Activated CD4-positive, alpha-beta T cell treated with anti-CD3 and anti-CD28 coated beads, Interleukin-2, amount 10 ng/mL, durations not matched to agents 24 days and 14 days (primary cell): ENCODE data around the gene KIF15. TPM values are rescaled to one million over a fixed set of nuclear protein-coding genes. Genes with fewer than 3 reads are reported as not detected.
A peak's percentile ranks its signal among the peaks of the same experiment; 100 is the strongest.
"Not testable (repeated sequence)": the region's sequence is repeated elsewhere in the genome, so short reads cannot be mapped to it uniquely, and the experiment has no call there.

ENCODE experiments used
- DNase-seq: peaks from one replicate; pipeline ENCODE4 v3.0.0; 2022
- H3K27ac Mint-ChIP-seq: one replicate; pipeline ENCODE4 v1.8.0; 2022; ENCODE audit warnings: mild to moderate bottlenecking, mixed read lengths
- H3K27me3 Mint-ChIP-seq: one replicate; pipeline ENCODE4 v1.8.0; 2022; ENCODE audit warnings: mixed read lengths
- H3K36me3 Mint-ChIP-seq: one replicate; pipeline ENCODE4 v1.8.0; 2022; ENCODE audit warnings: low read depth, mild to moderate bottlenecking, mixed read lengths
- H3K4me1 Mint-ChIP-seq: one replicate; pipeline ENCODE4 v1.8.0; 2021; ENCODE audit warnings: mixed read lengths
- H3K4me3 Mint-ChIP-seq: one replicate; pipeline ENCODE4 v1.8.0; 2022; ENCODE audit warnings: mild to moderate bottlenecking, moderate library complexity, mixed read lengths
- H3K9me3 Mint-ChIP-seq: one replicate; pipeline ENCODE4 v1.8.0; 2021; ENCODE audit warnings: mixed read lengths
- intact Hi-C: fragments of 100-400 bp; cut with micrococcal nuclease; formaldehyde crosslinking; loops from one replicate; pipeline ENCODE4 v1.15.1; 2023
- total RNA-seq: library from RNA; stranded (reverse); gene quantifications from 2 replicates; pipeline ENCODE4 v1.2.3, GENCODE V29; 2022

Gene KIF15
- total RNA-seq, 1 donor from 2014 or later: 26.5 TPM

- DNase-seq: no peak
- H3K4me3 Mint-ChIP-seq: no peak overlapping the region
- no peak overlapping the region for H3K27ac Mint-ChIP-seq
- intact Hi-C loops: no loop called here
- H3K9me3 Mint-ChIP-seq: no peaks in the 10 kb centered on the region
- H3K27me3 Mint-ChIP-seq: no peaks in the 10 kb centered on the region
- H3K36me3 Mint-ChIP-seq: peaks cover 60% of the 10 kb centered on the region
- H3K4me1 Mint-ChIP-seq: no peaks in the 10 kb centered on the region
Observed at GRCh38 chr3:44782891-44783290, 21.3 kb downstream of the KIF15 start.

GRCh38 chr3:44795197-44795596 is 33.6 kb downstream of the KIF15 start:
- H3K36me3 Mint-ChIP-seq: peaks cover 47% of the 10 kb centered on the region
- H3K27ac Mint-ChIP-seq: no peak overlapping the region
- intact Hi-C loops: no loop called here

GRCh38 chr3:44802011-44802410 is 40.4 kb downstream of the KIF15 start:
- Mint-ChIP-seq H3K27ac (no peak overlapping the region), H3K4me3 (no peak overlapping the region), H3K36me3 (peaks cover 46% of the 10 kb centered on the region), H3K4me1 (no peaks in the 10 kb centered on the region), H3K9me3 (no peaks in the 10 kb centered on the region), H3K27me3 (no peaks in the 10 kb centered on the region)
- DNase-seq: no peak
- intact Hi-C loops: no loop called here

More at GRCh38 chr3:44795197-44795596, 33.6 kb downstream of the KIF15 start:
- H3K4me1 Mint-ChIP-seq: no peaks in the 10 kb centered on the region
- no peaks in the 10 kb centered on the region for H3K27me3 Mint-ChIP-seq
- H3K4me3 Mint-ChIP-seq: no peak overlapping the region
- no peak for DNase-seq
- no peaks in the 10 kb centered on the region for H3K9me3 Mint-ChIP-seq

- no peak overlapping the region for H3K4me3 Mint-ChIP-seq
- no peaks in the 10 kb centered on the region for H3K9me3 Mint-ChIP-seq
- no peaks in the 10 kb centered on the region for H3K27me3 Mint-ChIP-seq
- no peak overlapping the region for H3K27ac Mint-ChIP-seq
- intact Hi-C loops: no loop called here
- DNase-seq: no peak
- H3K36me3 Mint-ChIP-seq: peaks cover 44% of the 10 kb centered on the region
- H3K4me1 Mint-ChIP-seq: no peaks in the 10 kb centered on the region
Observed at GRCh38 chr3:44803298-44803697, 41.7 kb downstream of the KIF15 start.

GRCh38 chr3:44805960-44806359 is 44.4 kb downstream of the KIF15 start:
- DNase-seq: no peak
- no peaks in the 10 kb centered on the region for H3K27me3 Mint-ChIP-seq
- intact Hi-C loops: no loop called here
- no peaks in the 10 kb centered on the region for H3K9me3 Mint-ChIP-seq
- no peaks in the 10 kb centered on the region for H3K4me1 Mint-ChIP-seq
- H3K27ac Mint-ChIP-seq: no peak overlapping the region
- H3K4me3 Mint-ChIP-seq: no peak overlapping the region
- H3K36me3 Mint-ChIP-seq: peaks cover 44% of the 10 kb centered on the region

GRCh38 chr3:44814751-44815150 is 53.2 kb downstream of the KIF15 start:
- Mint-ChIP-seq H3K4me3 (no peak overlapping the region), H3K27ac (no peak overlapping the region), H3K9me3 (peaks cover 23% of the 10 kb centered on the region), H3K36me3 (peaks cover 69% of the 10 kb centered on the region), H3K4me1 (no peaks in the 10 kb centered on the region), H3K27me3 (no peaks in the 10 kb centered on the region)
- intact Hi-C loops: no loop called here
- DNase-seq: no peak

GRCh38 chr3:44816334-44816733 is 54.7 kb downstream of the KIF15 start:
- H3K27me3 Mint-ChIP-seq, H3K4me3 Mint-ChIP-seq, DNase-seq, H3K4me1 Mint-ChIP-seq, intact Hi-C loops, H3K27ac Mint-ChIP-seq: not testable (repeated sequence)
- peaks cover 71% of the 10 kb centered on the region for H3K36me3 Mint-ChIP-seq
- H3K9me3 Mint-ChIP-seq: peaks cover 23% of the 10 kb centered on the region

GRCh38 chr3:44821206-44821605 is 59.6 kb downstream of the KIF15 start:
- DNase-seq, H3K4me3 Mint-ChIP-seq, H3K27ac Mint-ChIP-seq, intact Hi-C loops, H3K4me1 Mint-ChIP-seq, H3K27me3 Mint-ChIP-seq: not testable (repeated sequence)
- Mint-ChIP-seq H3K9me3 (peaks cover 27% of the 10 kb centered on the region), H3K36me3 (peaks cover 75% of the 10 kb centered on the region)

GRCh38 chr3:44825264-44825925 is 63.8 kb downstream of the KIF15 start:
- intact Hi-C loops: no loop called here
- H3K4me1 Mint-ChIP-seq: peaks cover 1% of the 10 kb centered on the region
- no peak overlapping the region for H3K4me3 Mint-ChIP-seq
- peaks cover 57% of the 10 kb centered on the region for H3K36me3 Mint-ChIP-seq
- no peak overlapping the region for H3K27ac Mint-ChIP-seq
- no peaks in the 10 kb centered on the region for H3K27me3 Mint-ChIP-seq
- peaks cover 5% of the 10 kb centered on the region for H3K9me3 Mint-ChIP-seq
- no peak for DNase-seq

GRCh38 chr3:44827196-44827595 is 65.6 kb downstream of the KIF15 start:
- no peak for DNase-seq
- H3K9me3 Mint-ChIP-seq: peaks cover 9% of the 10 kb centered on the region
- H3K36me3 Mint-ChIP-seq: peaks cover 61% of the 10 kb centered on the region
- intact Hi-C loops: no loop called here
- no peak overlapping the region for H3K4me3 Mint-ChIP-seq
- peaks cover 1% of the 10 kb centered on the region for H3K4me1 Mint-ChIP-seq
- H3K27ac Mint-ChIP-seq: no peak overlapping the region
- no peaks in the 10 kb centered on the region for H3K27me3 Mint-ChIP-seq

- H3K4me1 Mint-ChIP-seq: no peaks in the 10 kb centered on the region
Observed at GRCh38 chr3:44831232-44831631, 69.6 kb downstream of the KIF15 start.

GRCh38 chr3:44832032-44832431 is 70.4 kb downstream of the KIF15 start:
- intact Hi-C loops: no loop called here
- peaks cover 16% of the 10 kb centered on the region for H3K9me3 Mint-ChIP-seq
- H3K4me1 Mint-ChIP-seq: no peaks in the 10 kb centered on the region
- H3K27me3 Mint-ChIP-seq: no peaks in the 10 kb centered on the region
- H3K4me3 Mint-ChIP-seq: no peak overlapping the region
- peaks cover 62% of the 10 kb centered on the region for H3K36me3 Mint-ChIP-seq
- H3K27ac Mint-ChIP-seq: peak overlapping the region; percentile 58
- DNase-seq: no peak

More at GRCh38 chr3:44831232-44831631, 69.6 kb downstream of the KIF15 start:
- H3K36me3 Mint-ChIP-seq: peaks cover 58% of the 10 kb centered on the region
- H3K4me3 Mint-ChIP-seq: no peak overlapping the region
- H3K9me3 Mint-ChIP-seq: peaks cover 9% of the 10 kb centered on the region
- no peaks in the 10 kb centered on the region for H3K27me3 Mint-ChIP-seq
- no peak overlapping the region for H3K27ac Mint-ChIP-seq
- DNase-seq: no peak
- intact Hi-C loops: no loop called here

GRCh38 chr3:44832965-44833364 is 71.4 kb downstream of the KIF15 start:
- Mint-ChIP-seq H3K36me3 (peaks cover 63% of the 10 kb centered on the region), H3K27me3 (no peaks in the 10 kb centered on the region), H3K27ac (no peak overlapping the region), H3K9me3 (peaks cover 19% of the 10 kb centered on the region), H3K4me3 (no peak overlapping the region), H3K4me1 (no peaks in the 10 kb centered on the region)
- DNase-seq: no peak
- intact Hi-C loops: no loop called here

- Mint-ChIP-seq H3K9me3 (peaks cover 22% of the 10 kb centered on the region), H3K36me3 (peaks cover 67% of the 10 kb centered on the region), H3K4me1 (no peaks in the 10 kb centered on the region), H3K4me3 (no peak overlapping the region), H3K27ac (no peak overlapping the region), H3K27me3 (no peaks in the 10 kb centered on the region)
- DNase-seq: no peak
- intact Hi-C loops: no loop called here
Observed at GRCh38 chr3:44833394-44833793, 71.8 kb downstream of the KIF15 start.

GRCh38 chr3:44835684-44836083 is 74.1 kb downstream of the KIF15 start:
- Mint-ChIP-seq H3K4me3 (no peak overlapping the region), H3K27me3 (no peaks in the 10 kb centered on the region), H3K27ac (no peak overlapping the region), H3K4me1 (no peaks in the 10 kb centered on the region), H3K9me3 (peaks cover 24% of the 10 kb centered on the region), H3K36me3 (peaks cover 69% of the 10 kb centered on the region)
- intact Hi-C loops: no loop called here
- DNase-seq: no peak
